ENCODE results near the gene PRPF18. TPM values are rescaled to one million over a fixed set of nuclear protein-coding genes. Genes with fewer than 3 reads are reported as not detected.

Gene PRPF18
- total RNA-seq, 4 donors from 2014 or later, result 15.5 to 40.7 (median 27.4) TPM

- DNase-seq, result no peak
- Histone ChIP-seq H3K36me3 (no peaks in the 10 kb centered on the region), H3K9me3 (no peaks in the 10 kb centered on the region), H3K27ac (no peak overlapping the region), H3K4me3 (no peak overlapping the region), H3K4me1 (no peaks in the 10 kb centered on the region), H3K27me3 (peaks cover 0 to 12% (median 0%) of the 10 kb centered on the region in 4 donors)
- TF ChIP-seq POLR2A (IDR thresholded peaks at IDR 0.05) (no peak), CTCF (IDR thresholded peaks at IDR 0.05) (no peak)
- intact Hi-C loops (cut with DNase I), result no loop called here
- WGBS, 2 donors, result 52 to 76% methylated on average over 4 to 5 of the region's 5 CpGs
Observed at GRCh38 chr10:13571541-13571940, 15.2 kb upstream of the PRPF18 start.

GRCh38 chr10:13573960-13574359, 12.8 kb upstream of the PRPF18 start:
- Histone ChIP-seq H3K27ac (no peak overlapping the region), H3K36me3 (no peaks in the 10 kb centered on the region), H3K4me1 (no peaks in the 10 kb centered on the region), H3K27me3 (peaks cover 0 to 12% (median 0%) of the 10 kb centered on the region in 4 donors), H3K9me3 (no peaks in the 10 kb centered on the region), H3K4me3 (no peak overlapping the region)
- 63 to 68% methylated on average over 4 of the region's 4 CpGs for WGBS, 2 donors
- intact Hi-C loops (cut with DNase I), result no loop called here
- TF ChIP-seq CTCF (IDR thresholded peaks at IDR 0.05) (no peak), POLR2A (IDR thresholded peaks at IDR 0.05) (no peak)
- DNase-seq, result no peak

GRCh38 chr10:13585195-13585751, 1.5 kb upstream of the PRPF18 start:
- TF ChIP-seq POLR2A (IDR thresholded peaks at IDR 0.05) (no peak), CTCF (IDR thresholded peaks at IDR 0.05) (no peak)
- intact Hi-C loops (cut with DNase I), result no loop called here
- no peaks in the 10 kb centered on the region for H3K9me3 ChIP-seq
- H3K4me1 ChIP-seq, result peaks cover 8 to 24% (median 16%) of the 10 kb centered on the region in 3 donors
- no peaks in the 10 kb centered on the region for H3K36me3 ChIP-seq
- peaks cover 0 to 42% (median 0%) of the 10 kb centered on the region in 4 donors for H3K27me3 ChIP-seq
- no peak overlapping the region for H3K4me3 ChIP-seq
- WGBS, 2 donors, result 71 to 81% methylated on average over 6 of the region's 6 CpGs
- no peak overlapping the region for H3K27ac ChIP-seq
- DNase-seq, result no peak

GRCh38 chr10:13585943-13586342, 822 bp upstream of the PRPF18 start:
- no peaks in the 10 kb centered on the region for H3K36me3 ChIP-seq
- no peak overlapping the region for H3K4me3 ChIP-seq
- WGBS, 2 donors, result 42 to 50% methylated on average over 4 of the region's 4 CpGs
- intact Hi-C loops (cut with DNase I), result no loop called here
- H3K27me3 ChIP-seq, result peaks cover 0 to 38% (median 0%) of the 10 kb centered on the region in 4 donors
- no peaks in the 10 kb centered on the region for H3K9me3 ChIP-seq
- no peak for TF ChIP-seq CTCF (IDR thresholded peaks at IDR 0.05)
- H3K27ac ChIP-seq, result no peak overlapping the region
- H3K4me1 ChIP-seq, result peaks cover 8 to 24% (median 16%) of the 10 kb centered on the region in 3 donors
- DNase-seq, result no peak

- Histone ChIP-seq H3K27ac (peak overlapping the region in 3 of 4 donors; percentile 78 to 86 (median 81)), H3K9me3 (no peaks in the 10 kb centered on the region), H3K4me1 (peaks cover 8 to 24% (median 16%) of the 10 kb centered on the region in 3 donors), H3K4me3 (peak overlapping the region; percentile 75 to 93 (median 88)), H3K27me3 (peaks cover 0 to 32% (median 0%) of the 10 kb centered on the region in 4 donors), H3K36me3 (peaks cover 0 to 11% (median 0%) of the 10 kb centered on the region in 3 donors)
- TF ChIP-seq CTCF (IDR thresholded peaks at IDR 0.05) (no peak), POLR2A (IDR thresholded peaks at IDR 0.05) (no peak)
- intact Hi-C loops (cut with DNase I), result no loop called here
- WGBS, 2 donors, result 2 to 6% methylated on average over 9 to 19 of the region's 19 CpGs
- no peak for DNase-seq
Observed at GRCh38 chr10:13587391-13587790, 626 bp downstream of the PRPF18 start.
